Stimulated activated CD4-positive, alpha-beta T cell treated with anti-CD3 and anti-CD28 coated beads, Interleukin-1b, Interleukin-23, amount 100 ng/mL, for 4 hours (primary cell): Measurements from ENCODE around the gene CA4.

ENCODE experiments used
- DNase-seq, 2 donors: peaks; one replicate each; pipeline ENCODE4 v3.0.0-alpha.2; 2020; ENCODE audit warnings: low read depth in 2 of 2

The CA4 gene

DNA sequence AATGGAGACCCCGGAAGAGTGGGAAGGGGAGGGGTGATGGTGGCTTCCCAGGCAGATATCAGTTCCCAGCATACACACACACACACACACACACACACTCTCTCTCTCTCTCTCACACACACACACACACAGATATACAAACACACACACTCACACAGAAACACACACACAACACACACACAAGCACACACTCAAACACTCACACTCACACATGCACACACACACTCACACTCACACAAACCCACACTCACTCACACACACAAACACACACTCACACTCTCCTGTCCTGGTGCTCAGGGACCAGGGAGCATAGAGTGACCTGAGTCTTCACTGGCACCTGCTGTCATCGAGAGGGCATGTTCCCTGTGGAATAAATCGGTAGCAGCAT lies 5.6 kb downstream of the CA4 start:
- DNase-seq = no peak

DNA sequence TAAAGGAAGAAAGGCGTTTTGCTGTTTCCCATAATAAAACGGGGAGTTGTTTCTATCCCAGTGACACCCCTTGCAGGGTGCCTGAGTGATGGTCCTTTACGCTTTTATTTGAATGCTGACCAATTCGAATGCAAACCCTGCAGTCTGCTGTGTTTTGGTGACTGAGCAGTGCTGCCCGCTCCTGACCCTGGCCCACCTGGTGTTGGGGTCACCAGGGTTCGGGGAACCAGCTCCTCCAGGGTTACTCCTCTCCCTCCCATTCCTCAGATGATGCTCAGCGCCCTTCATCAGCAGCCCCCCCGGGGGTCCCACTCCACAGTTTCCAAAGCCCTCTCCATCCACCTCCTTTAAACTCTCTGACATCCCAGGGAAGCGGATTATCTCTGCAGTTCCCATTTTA lies 6.0 kb downstream of the CA4 start:
- no peak for DNase-seq

DNA sequence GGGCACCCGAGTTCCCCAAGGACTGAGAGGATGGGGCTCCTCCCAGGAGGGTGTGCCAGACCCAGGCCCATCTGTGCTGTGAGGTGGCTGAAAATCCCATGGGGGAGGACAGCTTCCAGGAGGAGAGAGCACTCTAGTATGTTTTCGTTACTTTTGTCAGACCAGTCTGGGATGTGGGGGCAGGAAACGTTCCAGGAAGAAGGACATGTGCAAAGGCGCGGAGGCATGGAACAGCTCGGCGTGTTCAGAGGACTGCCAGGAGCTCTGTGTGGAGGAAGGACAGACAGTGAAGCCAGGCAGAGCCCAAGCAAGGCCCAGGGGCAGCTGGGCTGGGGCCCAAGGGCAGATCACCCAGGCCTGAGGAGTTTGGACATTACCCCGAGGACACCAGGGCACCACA lies 7.0 kb downstream of the CA4 start:
- DNase-seq = no peak

DNA sequence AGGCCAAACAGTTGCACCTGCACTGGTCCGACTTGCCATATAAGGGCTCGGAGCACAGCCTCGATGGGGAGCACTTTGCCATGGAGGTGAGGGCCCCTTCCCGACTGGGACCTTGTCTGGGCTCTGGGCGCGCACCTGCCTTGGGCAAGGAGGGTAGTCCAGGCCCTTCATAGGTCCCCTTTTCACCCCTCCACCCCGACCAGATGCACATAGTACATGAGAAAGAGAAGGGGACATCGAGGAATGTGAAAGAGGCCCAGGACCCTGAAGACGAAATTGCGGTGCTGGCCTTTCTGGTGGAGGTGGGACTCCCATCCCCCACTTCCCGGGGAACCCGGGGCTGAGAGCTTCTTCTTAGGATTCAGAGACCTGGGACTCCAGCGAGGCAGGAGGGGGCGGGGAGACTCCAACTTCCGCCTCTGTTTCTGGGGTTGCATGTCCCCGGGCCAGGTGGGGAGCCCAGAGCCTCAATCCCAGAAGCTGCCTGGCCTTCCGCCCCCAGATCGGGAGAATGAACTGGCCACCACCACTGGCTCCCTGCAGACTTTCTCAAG lies 7.8 kb downstream of the CA4 start:
- DNase-seq = no peak

DNA sequence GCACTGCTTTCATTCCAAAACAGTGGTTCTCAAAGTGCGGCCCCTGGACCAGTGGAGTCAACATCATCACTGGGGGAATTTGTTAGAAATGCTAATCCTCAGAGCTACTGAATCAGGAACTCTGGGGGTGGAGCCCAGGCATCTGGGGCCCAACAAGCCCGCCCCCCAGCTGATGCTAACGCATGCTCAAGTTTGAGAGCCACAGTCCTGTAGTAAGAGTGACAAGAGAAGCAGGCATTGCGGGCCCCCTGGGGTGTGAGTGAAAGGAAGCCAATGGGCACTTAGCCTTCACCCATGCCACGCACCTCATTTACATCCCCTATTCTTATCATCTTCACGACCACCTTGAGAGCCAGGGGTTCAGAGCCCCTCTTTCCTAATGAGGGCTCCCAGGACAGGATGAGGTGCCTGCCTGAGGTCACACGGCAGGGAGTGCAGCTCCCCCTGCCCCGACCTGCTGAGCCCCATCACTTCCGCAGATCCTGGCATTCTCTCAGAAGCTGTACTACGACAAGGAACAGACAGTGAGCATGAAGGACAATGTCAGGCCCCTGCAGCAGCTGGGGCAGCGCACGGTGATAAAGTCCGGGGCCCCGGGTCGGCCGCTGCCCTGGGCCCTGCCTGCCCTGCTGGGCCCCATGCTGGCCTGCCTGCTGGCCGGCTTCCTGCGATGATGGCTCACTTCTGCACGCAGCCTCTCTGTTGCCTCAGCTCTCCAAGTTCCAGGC lies 9.1 kb downstream of the CA4 start:
- DNase-seq = no peak

DNA sequence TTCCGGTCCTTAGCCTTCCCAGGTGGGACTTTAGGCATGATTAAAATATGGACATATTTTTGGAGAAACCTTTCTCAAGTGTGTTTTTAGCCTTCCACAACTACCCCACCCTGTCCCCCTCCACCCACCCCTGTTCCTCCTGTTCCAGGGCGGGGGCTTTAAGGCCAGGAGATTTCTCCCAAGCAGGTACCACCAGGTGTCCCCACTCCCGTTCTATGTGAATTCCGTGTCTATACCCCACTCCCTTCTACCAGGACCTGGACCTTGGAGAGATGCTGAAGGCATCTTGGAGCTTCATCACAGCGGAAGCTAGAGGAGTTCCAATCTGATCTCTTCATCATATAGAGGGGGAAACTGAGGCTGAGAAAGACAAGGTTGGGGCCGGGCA lies 9.7 kb downstream of the CA4 start:
- no peak for DNase-seq

DNA sequence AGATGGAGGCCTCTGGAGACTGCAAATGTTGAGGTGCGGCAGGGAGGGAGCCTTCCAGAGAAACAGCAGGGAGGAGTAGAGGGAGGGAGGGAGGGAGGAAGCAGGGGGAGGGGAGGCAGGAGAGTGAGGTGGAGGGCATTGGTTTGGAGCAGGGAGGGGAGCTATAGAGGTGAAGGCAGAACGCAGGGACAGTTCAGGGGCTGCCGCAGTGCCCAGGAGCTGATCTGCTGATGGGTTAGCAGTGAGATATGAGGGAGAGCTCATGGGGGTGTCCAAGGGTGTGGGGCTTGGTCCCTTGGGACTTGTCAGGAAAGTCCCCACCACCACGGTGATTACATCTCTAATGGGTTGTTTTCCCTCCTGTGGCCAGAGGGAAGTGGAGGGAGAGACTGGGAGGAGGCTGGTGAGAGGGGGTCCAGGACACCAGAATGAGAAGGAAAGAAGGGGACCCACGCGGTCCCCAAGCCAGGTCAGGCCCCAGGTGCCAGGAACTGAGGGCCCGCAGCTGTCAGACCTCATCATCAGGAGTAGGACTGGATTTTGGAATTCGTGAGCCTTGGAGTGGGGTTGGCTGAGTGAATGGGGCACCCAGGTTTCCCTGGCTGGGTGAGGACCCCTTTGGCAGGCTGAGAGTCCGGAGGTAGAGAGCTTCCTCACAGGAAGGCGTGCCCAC lies 11.2 kb downstream of the CA4 start:
- no peak for DNase-seq

DNA sequence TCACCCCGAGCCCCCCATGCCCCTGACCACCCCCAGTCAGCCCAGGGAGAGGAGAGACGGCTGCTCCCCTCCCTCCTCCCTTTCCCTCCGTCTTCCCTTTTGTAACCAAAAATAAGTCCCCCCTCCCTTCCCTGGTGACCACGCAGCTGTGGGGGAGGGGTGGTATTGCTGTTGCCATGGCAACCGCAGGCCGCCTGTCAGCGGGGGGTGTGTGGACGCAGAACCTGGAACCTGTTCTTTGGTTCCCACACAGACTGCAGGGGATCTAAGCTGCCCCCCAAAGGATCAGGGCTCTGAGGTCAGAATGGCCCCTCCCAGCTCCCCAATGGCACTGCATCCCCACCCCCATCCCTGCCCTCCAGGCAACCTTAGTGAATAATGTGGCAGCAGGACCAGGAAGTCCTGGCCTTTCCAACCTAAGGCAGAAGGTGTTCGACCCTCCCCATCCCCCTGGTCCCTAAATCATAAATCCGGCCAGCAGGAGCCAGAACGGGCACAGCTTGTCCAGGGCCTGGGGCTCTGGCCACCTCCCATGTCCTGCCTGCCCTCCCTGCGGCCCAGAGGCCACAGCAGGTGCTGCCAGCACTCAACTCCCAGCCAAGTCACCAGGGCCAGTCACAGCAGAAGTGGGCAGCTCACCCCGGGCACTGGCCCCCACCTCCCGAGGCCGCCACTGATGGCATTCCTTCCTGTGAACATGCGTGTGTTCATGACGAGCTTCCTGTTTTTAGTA lies 12.0 kb downstream of the CA4 start:
- no peak for DNase-seq

DNA sequence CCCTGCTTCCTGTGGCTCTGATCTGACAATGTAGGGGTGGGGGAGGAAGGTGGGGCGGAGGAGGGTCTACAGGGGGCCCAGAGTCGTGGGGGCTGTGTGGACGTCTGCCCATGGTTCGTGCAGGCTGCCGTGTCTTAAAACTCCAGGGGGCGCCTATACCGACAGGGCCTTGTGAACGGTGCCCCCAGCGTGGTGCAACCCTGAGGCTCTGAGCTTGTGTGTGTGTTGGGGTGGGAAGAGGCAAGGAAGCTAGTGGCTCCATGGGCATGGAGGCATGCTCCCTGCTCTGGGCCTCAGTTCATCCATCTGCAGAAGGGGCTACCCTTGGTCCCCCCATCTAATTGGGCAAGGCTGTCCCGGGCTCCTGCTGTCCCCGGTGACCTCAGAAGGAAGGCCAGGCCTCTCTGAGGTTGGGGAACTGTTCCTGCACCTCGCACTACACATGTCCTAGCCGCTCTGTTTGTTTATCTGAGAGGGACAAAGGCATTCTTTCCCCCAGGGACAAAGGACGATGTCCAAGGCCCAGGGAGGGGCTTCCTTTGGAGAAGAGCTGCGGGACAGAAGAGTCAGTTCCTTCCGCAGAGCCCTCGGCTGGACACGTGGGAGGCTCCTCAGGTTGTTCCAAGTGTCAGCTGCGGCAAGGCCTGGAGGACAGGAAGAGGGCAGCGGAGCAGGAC lies 13.5 kb downstream of the CA4 start:
- DNase-seq = no peak

DNA sequence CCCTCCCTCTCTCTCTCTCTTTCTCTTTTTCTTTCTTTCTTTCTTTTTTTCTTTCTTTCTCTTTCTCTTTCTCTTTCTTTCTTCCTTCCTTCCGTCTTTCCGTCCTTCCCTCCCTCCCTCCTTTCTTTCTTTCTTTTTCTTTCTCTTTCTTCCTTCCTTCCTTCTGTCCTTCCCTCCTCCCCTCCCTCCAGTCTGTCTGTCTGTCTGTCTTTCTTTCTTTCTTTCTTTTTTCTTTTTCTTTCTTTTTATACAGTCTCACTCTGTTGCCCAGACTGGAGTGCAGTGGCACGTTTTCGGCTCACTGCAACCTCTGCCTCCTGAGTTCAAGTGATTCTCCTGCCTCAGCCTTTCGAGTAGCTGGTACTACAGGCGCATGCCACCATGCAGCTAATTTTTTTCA lies 14.4 kb downstream of the CA4 start:
- no peak for DNase-seq

DNA sequence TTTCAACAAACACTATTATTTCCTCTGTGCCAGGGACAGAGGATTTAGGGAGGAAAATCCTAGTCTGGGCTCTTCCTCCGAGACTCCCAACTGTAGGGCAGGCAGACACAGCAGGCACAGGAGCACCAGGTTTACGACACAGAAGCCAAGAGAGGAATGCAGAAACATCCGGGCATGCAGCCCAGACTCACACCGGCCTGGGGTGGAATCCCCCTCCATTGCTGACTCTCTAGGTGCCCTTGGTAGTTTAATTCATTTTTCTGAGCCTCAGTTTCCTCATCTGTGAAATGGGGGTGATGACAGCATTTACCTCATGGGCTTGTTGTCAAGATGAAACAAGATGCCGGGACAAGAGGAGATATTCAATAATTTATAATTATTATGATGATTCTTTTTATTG lies 14.9 kb downstream of the CA4 start:
- DNase-seq = no peak

DNA sequence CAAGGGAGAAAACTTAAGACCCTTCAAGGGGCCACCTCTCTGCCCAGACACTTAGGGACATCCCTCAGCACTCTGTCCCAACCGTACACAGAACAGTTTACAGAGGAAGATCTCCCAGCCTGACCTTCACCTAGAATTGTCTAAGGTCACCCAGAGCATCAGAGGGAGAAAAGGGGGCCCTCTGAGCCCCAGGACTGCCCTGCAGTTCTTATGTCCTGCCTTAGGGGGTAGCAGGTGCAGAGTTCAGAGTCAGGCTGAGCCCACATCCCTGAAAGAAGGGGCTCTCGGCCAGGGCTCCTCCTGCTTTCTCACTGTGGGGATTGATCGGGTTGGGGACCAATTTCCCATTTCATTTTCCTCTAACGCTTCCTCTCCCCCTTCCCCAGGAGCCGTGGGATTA lies 15.4 kb downstream of the CA4 start:
- DNase-seq = no peak

DNA sequence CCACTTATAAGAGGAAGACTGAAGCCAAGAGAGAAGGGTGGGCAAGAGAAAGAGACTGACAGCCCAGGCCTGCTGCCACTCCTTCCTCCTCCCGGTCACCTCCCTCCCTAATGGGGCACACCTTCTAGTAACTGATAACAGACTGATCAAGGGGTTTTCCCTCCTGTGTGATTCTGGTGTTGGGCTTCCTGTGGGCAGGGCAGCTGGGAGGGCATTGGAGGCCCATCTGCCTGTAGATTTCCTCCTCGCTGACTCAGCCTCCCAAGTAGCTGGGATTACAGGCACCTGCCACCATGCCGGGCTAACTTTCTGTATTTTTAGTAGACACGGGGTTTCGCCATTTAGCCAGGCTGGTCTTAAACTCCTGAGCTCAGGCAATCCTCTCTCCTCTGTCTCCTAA lies 16.2 kb downstream of the CA4 start:
- no peak for DNase-seq

DNA sequence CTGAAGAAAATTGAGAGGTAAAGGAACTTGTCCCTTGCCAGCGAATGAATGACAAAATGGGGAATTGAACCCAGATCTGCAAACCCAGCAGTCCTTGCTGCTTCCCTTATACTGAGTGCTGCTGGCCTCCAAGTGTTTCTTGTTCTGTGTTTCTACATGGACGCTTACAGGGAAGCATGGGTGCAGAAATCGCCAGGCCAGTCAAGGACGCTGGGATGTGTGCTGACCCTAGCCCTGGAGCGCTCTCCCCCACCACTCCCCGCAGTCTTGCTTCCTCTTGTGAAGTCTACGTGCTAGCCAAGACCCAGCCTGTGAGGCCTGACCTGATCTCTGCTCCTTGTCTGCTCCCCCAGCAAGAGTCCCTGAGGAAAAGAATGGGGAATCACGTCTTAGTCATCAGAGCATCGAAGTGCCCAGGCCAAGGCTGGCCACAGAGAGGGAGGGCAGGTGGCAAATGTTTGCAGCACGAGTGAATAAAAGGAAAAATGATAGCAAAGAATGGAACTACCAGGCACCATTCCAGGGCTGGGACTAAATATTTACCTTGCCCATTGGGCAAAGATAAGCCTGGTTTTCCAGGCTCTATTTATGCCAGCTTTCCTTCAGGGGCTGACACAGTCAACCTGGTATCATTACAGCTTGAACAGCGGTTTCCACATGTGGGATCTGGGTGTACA lies 17.4 kb downstream of the CA4 start:
- DNase-seq = no peak

DNA sequence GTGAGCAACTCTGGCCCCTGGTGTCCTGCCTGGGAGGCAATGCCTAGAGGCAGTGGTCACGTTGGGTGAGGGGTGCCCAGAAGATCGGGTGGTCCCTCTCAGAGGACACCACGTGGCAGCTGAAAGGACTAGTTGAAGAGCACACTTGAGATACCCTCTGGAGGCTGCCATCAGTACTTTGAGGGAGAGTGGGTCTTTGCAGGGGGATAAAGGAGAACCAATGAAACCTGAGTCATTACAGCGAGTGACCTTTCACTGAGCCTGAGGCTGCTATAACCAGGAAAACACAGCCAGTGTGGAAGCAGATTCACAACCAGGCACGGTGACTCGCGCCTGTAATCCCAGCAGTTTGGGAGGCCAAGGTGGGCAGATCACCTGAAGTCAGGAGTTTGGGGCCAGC lies 18.9 kb downstream of the CA4 start:
- DNase-seq = no peak

DNA sequence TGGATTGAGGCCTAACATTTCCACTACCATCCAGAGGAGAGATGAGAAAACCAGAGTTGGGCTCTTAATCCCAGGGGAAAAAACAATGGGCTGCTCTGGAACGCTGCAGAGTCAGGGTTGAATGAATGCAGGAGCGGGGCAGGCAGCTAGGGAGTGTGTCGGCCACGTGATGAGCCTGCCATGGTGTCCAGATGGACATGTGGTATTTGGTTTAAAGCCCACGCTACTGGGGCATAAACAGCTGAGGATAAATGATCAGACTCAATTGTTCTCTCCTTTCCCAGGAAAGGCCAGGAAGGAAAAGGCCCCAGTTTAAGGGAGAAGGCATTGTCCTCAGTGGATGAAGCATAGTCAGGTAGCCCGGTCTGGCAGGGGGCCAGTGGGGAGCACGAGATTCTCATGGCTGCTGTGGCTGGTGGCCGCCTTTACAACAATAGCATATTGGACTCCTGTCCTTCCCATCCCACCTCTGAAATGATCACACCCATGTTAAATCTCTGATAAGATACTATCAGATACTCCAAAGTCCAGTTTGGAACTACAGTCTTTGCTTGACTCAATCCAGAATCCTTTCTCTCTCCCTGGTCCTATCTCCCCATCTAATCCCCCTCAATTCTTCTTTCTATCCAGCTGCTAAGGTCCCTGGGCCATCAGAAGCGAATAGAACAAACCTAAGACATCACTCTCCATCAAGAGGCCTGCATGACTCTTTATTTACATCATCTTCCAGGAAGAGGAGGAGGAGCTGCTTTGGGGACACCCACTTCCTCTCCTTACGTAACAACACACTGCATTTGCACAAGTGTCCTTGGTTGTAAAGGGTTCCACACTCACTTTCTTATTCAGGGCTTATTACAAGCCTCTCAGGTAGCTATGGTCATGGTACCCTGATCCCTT lies 20.4 kb downstream of the CA4 start:
- no peak for DNase-seq

DNA sequence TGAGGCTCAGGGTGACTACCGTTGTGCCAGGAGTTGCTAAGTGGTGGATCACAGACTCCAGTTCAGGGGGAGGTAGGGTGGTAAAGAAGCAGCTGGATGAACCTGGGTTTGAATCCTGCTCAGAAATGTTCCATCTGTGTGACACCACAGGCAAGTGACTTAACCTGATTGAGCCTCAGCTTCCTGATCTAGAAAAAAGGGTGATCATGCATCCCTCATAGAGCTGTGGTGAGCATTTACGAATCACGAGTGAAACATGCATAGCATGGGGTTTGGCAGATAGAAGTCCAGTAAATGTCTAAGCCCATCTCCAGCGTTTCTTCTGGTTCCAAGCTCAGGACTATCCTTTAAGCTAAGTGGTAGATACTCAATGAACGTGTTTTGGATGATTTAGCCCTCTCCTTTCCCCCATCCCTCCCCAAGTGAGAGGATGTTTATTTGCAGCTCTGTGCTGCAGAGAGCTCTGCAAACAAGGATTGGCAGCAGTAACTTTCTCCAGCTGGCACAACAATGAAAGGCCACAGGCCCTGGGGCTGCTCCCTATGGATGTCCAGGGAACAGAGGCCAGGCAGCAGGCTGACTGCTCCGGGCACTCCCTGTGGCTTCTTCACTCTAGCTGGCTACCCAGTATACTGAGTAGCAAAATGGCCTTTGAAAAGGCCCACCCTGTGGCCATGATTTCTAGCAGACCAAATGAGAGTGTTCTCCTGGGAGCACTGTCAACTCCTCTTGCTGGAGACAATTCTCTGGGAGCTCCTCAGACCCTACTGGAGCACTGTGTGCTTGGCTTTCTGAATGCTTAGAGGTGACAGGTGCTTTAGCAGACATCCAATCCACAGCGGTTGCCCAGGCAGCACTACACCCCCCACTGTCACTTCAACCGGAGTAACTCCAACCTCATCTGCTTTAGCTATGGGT lies 21.3 kb downstream of the CA4 start:
- no peak for DNase-seq

DNA sequence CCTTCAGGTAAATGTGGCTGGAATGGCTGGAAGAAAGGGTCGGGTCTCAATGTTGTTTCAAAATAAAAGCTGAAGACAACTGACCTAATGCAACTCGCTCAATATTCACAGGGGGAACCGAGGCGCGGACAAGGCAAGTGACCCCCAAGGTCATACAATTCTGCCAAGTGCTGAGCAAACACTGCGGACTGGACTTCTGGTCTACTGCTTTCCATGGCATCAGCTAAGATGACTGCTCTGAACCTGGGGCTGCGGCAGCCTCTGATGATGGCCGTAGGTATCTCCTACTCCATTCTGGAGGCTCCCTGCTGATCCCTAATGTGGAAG lies 21.9 kb downstream of the CA4 start:
- no peak for DNase-seq

DNA sequence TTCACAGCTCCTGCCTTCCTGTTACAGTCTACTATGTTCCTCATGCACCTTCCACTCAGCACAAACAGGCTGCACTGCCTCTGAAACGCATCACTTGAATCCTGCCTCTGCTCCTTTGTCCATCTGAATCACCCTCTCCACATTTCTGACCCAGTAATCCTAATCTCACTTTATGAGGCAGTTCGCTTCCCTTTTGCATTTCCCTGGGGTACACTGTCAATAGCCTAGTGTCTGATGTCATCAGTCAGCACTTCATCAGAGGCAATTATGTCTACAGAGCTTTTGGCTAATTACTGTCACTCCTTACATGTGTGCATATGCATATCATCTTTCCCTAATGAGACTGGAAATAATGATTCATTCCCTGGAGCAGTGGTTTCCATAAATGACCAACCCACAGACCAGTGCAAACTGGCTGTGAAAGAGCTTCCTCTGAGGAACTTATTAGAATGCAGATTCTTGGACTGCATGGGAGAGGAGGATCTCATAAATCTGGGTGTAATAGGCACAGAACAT lies 23.6 kb downstream of the CA4 start:
- no peak for DNase-seq

DNA sequence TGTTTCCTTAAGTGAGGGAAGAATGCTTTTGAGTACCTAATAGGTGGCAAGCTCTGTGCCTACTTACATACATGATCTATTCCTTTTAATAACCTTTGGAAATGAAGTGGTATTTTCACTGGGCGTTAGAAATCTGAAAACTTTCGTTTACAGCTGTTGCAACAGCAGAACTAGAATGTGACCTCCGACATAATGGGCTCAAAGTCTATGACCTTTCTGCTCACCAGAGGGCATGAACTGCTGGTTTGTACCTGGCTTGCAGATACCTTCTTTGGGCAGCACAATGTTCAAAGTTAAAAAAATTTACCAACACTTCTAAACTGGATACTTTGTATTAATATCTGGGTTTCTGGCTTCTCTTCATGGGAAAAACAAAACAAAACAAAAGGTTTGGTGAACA lies 24.3 kb downstream of the CA4 start:
- no peak for DNase-seq
